GM12878 (cell line): ENCODE measurements around the gene CIRBP. TPM values are rescaled to one million over a fixed set of nuclear protein-coding genes. Genes with fewer than 3 reads are reported as not detected.

Experiments used
- ATAC-seq: fragments of 200-7000 bp; cut with Tn5 transposase; 3 replicates; pipeline ENCODE4 v1.9.1; 2020; ENCODE audit warnings: mild to moderate bottlenecking, moderate library complexity
- BruUV-seq: library from RNA; stranded (reverse); fragments of 400-500 nt; replicated peaks from 2 replicates; lab custom pipeline; 2021; lab: Mats Ljungman, UMichigan
- CTCF ChIA-PET: fragments of 300-600 bp; sonication (Branson Sonifier 250); formaldehyde crosslinking; extraction: SDS; loops from one replicate; lab custom pipeline; 2021; ENCODE audit warnings: inconsistent platforms; lab: Yijun Ruan, JAX
- POLR2A ChIA-PET: fragments of 350-600 bp; formaldehyde crosslinking; extraction: SDS; loops from one replicate; lab custom pipeline; 2021; ENCODE audit warnings: inconsistent platforms; lab: Charles Lee
- RAD21 ChIA-PET: fragments of 300-600 bp; sonication (Branson Sonifier 250); formaldehyde crosslinking; loops from one replicate; lab custom pipeline; 2023; ENCODE audit warnings: antibody characterized with exemption; ENCODE audit not compliant: unreplicated experiment; lab: Charles Lee
- SMC1A ChIA-PET: fragments of 300-600 bp; sonication (Branson Sonifier 250); formaldehyde crosslinking; loops from one replicate; lab custom pipeline; 2023; ENCODE audit not compliant: unreplicated experiment, uncharacterized antibody; lab: Charles Lee
- DNase-seq: peaks from one replicate; pipeline ENCODE4 v3.0.0-alpha.2; 2011; ENCODE audit warnings: low read depth, low spot score
- FAIRE-seq: peaks from 3 replicates; lab custom pipeline; 2011; peaks lifted over from hg19 to GRCh38; lab: Jason Lieb, UNC
- H2AFZ ChIP-seq: 2 replicates; pipeline ENCODE4 v1.6.0; 2011; ENCODE audit warnings: low read depth, low read length, control low read depth; ENCODE audit not compliant: control insufficient read depth
- H3K27ac ChIP-seq: 2 replicates; pipeline ENCODE4 v1.5.1; 2011; ENCODE audit warnings: control low read depth; ENCODE audit not compliant: control insufficient read depth, insufficient read depth
- H3K27me3 ChIP-seq, 2 experiments: replicated peaks in 1 of 2; 2 replicates each; pipeline versions ENCODE4 v1.6.0 to v1.6.1; 2011; ENCODE audit warnings: low read length in 1 of 2; ENCODE audit not compliant: control insufficient read depth in 2 of 2, insufficient read depth in 2 of 2
- H3K36me3 ChIP-seq, 2 experiments: 2 replicates each; pipeline ENCODE4 v1.5.1; 2011; ENCODE audit warnings: low read length in 1 of 2; ENCODE audit not compliant: control insufficient read depth in 2 of 2, insufficient read depth in 2 of 2
- H3K4me1 ChIP-seq: 2 replicates; pipeline ENCODE4 v1.6.1; 2011; ENCODE audit warnings: mild to moderate bottlenecking, low read length, moderate library complexity, mixed read lengths; ENCODE audit not compliant: control insufficient read depth, insufficient read depth
- H3K4me2 ChIP-seq: 2 replicates; pipeline ENCODE4 v1.6.0; 2011; ENCODE audit warnings: control low read depth; ENCODE audit not compliant: control insufficient read depth, insufficient read depth
- H3K4me3 ChIP-seq: fragments of 200-600 bp; sonication (generic); 2 replicates; pipeline ENCODE4 v1.5.1; 2016
- H3K79me2 ChIP-seq: 2 replicates; pipeline ENCODE4 v1.6.0; 2011; ENCODE audit warnings: low read length; ENCODE audit not compliant: control insufficient read depth, insufficient read depth
- H3K9ac ChIP-seq: 2 replicates; pipeline ENCODE4 v1.8.0; 2011; ENCODE audit warnings: low read length, control low read depth, mixed read lengths; ENCODE audit not compliant: control insufficient read depth, insufficient read depth
- H3K9me3 ChIP-seq: replicated peaks from 3 replicates; pipeline ENCODE4 v1.5.1; 2011; ENCODE audit warnings: mild to moderate bottlenecking, low read length; ENCODE audit not compliant: control insufficient read depth, insufficient read depth
- H4K20me1 ChIP-seq: 2 replicates; pipeline ENCODE4 v1.6.0; 2011; ENCODE audit not compliant: control insufficient read depth, insufficient read depth
- CBFB ChIP-seq: IDR thresholded peaks from 2 replicates; pipeline ENCODE4 v1.6.1; 2016; ENCODE audit warnings: antibody characterized with exemption, low read depth
- CEBPB ChIP-seq, 2 experiments: fragments of 150-350 bp in 1 of 2; IDR thresholded peaks; 2 replicates each; pipeline ENCODE4 v1.6.1; 2012 to 2014; ENCODE audit warnings: low read depth in 2 of 2, low read length in 2 of 2, borderline replicate concordance in 1 of 2, inconsistent platforms in 1 of 2
- CREB1 ChIP-seq: IDR thresholded peaks from 2 replicates; pipeline ENCODE4 v1.6.1; 2012; ENCODE audit warnings: low read depth, mild to moderate bottlenecking, inconsistent platforms
- DPF2 ChIP-seq: fragments of 450-650 bp; IDR thresholded peaks from 2 replicates; pipeline ENCODE4 v1.6.1; 2017; ENCODE audit warnings: mild to moderate bottlenecking
- EGR1 ChIP-seq, 2 experiments: IDR thresholded peaks; 1 replicate in 1 of 2; 2 replicates in 1 of 2; pipeline ENCODE4 v1.6.1; 2011 to 2012; ENCODE audit warnings: low read depth in 2 of 2, low read length in 2 of 2, borderline replicate concordance in 1 of 2, mild to moderate bottlenecking in 1 of 2, moderate library complexity in 1 of 2
- ESRRA ChIP-seq: IDR thresholded peaks from 2 replicates; pipeline ENCODE4 v1.6.1; 2012; ENCODE audit warnings: mild to moderate bottlenecking, low read length, improper control_type of control experiment
- HDGF ChIP-seq: fragments of 450-650 bp; IDR thresholded peaks from 2 replicates; pipeline ENCODE4 v1.6.1; 2016; ENCODE audit warnings: antibody characterized with exemption
- NBN ChIP-seq: fragments of 450-650 bp; IDR thresholded peaks from 2 replicates; pipeline ENCODE4 v1.6.1; 2016
- PAX5 ChIP-seq: IDR thresholded peaks from 2 replicates; pipeline ENCODE4 v1.6.1; 2011; ENCODE audit warnings: low read depth, low read length, borderline replicate concordance
- POLR2AphosphoS5 ChIP-seq: IDR thresholded peaks from 2 replicates; pipeline ENCODE4 v1.6.1; 2011; ENCODE audit warnings: mild to moderate bottlenecking, low read length, inconsistent platforms
- POU2F2 ChIP-seq: IDR thresholded peaks from 3 replicates; pipeline ENCODE4 v1.6.1; 2011; ENCODE audit warnings: low read depth, mild to moderate bottlenecking, low read length, borderline replicate concordance
- RAD21 ChIP-seq: IDR thresholded peaks from 2 replicates; pipeline ENCODE4 v1.6.1; 2011; ENCODE audit warnings: mild to moderate bottlenecking, low read depth, low read length, moderate library complexity; ENCODE audit not compliant: insufficient read depth
- RCOR1 ChIP-seq: conservative IDR thresholded peaks from 2 replicates; pipeline ENCODE4 v1.6.1; 2012; ENCODE audit warnings: low read depth, low read length, improper control_type of control experiment
- SREBF2 ChIP-seq: IDR thresholded peaks from 2 replicates; pipeline ENCODE4 v1.6.1; 2012; ENCODE audit warnings: mild to moderate bottlenecking, low read length
- STAT1 ChIP-seq: fragments of 450-650 bp; conservative IDR thresholded peaks from 2 replicates; pipeline ENCODE4 v1.6.1; 2014; ENCODE audit warnings: antibody characterized with exemption, mild to moderate bottlenecking
- SUPT20H ChIP-seq: IDR thresholded peaks from 2 replicates; pipeline ENCODE4 v1.6.1; 2011; ENCODE audit warnings: low read depth, mild to moderate bottlenecking, low read length, moderate library complexity, borderline replicate concordance; ENCODE audit not compliant: control insufficient read depth
- SUZ12 ChIP-seq: fragments of 200-600 bp; sonication (generic); IDR thresholded peaks from one replicate; pipeline ENCODE4 v1.6.1; 2018; ENCODE audit warnings: antibody characterized with exemption, mild to moderate bottlenecking; ENCODE audit not compliant: unreplicated experiment
- WGBS: methylation state at CpG from one replicate; pipeline ENCODE4 v1.1.6; 2016; ENCODE audit warnings: low lambda C conversion rate; ENCODE audit not compliant: insufficient replicate concordance, insufficient coverage; ENCODE audit errors: missing lambda C conversion rate; 5-methylcytosine and 5-hydroxymethylcytosine counted together
- in situ Hi-C: fragments of 300-500 bp; cut with MboI; formaldehyde crosslinking; loops from 9 replicates; pipeline ENCODE4 v1.14.3; 2018; ENCODE audit warnings: mixed read lengths
- intact Hi-C: fragments of 100-400 bp; cut with micrococcal nuclease; formaldehyde crosslinking; loops from one replicate; pipeline ENCODE4 v1.14.2; 2022; ENCODE audit not compliant: unreplicated experiment
- polyA plus RNA-seq, 11 experiments: library from polyadenylated mRNA; depleted of rRNA in 4 of 11; unstranded in 6 of 11; stranded (reverse) in 5 of 11; fragments of >200 nt; fragmentation: Nextera tagmentation in 4 of 11; fragmentation: Illumina TruSeq in 1 of 11; extraction: Ambion mirVana in 4 of 11; extraction: Trizol in 1 of 11; gene quantifications; 1 replicate in 1 of 11; 2 replicates in 10 of 11; pipeline versions ENCODE4 v1.2.1 to v1.2.3, GENCODE V29; 2011 to 2016; ENCODE audit warnings: inconsistent platforms in 2 of 11, missing spikeins in 2 of 11, low read depth in 1 of 11
- total RNA-seq, 4 experiments: library from RNA; depleted of rRNA in 3 of 4; stranded (reverse); fragments of >200 nt in 3 of 4; fragmentation: Illumina TruSeq in 1 of 4; extraction: Trizol in 1 of 4; gene quantifications; 2 replicates each; pipeline versions ENCODE4 v1.2.1 to v1.2.3, GENCODE V29; 2013 to 2021

CIRBP gene
- total and polyA plus RNA-seq, 10 of the 15 experiments (the other 5 are each of a cell fraction or from before 2014, with no cell fraction given) = 27.6 to 335 (median 229) TPM

DNA sequence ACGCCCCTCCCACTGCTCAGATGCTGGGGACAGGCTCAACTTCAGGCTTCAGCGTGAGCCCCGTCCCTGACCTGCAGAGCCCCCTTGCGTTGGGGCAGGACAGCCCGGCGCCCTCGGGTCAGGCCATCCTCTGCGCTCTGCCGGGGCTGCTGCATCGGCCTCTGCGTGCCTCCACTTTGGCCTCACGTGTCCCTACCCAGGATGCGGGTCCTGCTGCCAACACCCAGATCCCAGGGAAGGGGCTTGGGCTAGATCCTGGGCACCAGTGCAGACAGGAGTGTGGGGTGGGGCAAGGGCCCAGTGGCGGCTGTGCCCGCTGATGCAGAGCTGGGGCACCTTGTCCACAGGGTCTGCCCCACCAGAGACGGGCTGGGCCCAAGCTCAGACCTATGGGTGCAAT lies 44.3 kb upstream of the CIRBP start (continued):
- TF ChIP-seq RCOR1 = no peak

GRCh38 chr19:1225440-1226226 lies 43.5 kb upstream of the CIRBP start:
- Histone ChIP-seq H3K9ac (no peak overlapping the region), H2AFZ (no peak overlapping the region), H4K20me1 (no peaks in the 10 kb centered on the region), H3K9me3 (no peaks in the 10 kb centered on the region), H3K27me3 (no peaks in the 10 kb centered on the region), H3K4me1 (no peaks in the 10 kb centered on the region), H3K4me3 (no peak overlapping the region), H3K36me3 (peaks cover 3 to 17% of the 10 kb centered on the region in 2 experiments; a peak in 3 of 4 replicates), H3K4me2 (no peak overlapping the region), H3K27ac (no peak overlapping the region), H3K79me2 (no peaks in the 10 kb centered on the region)
- TF ChIP-seq ESRRA (no peak), PAX5 (no peak)
- SMC1A ChIA-PET = no interaction called here
- POLR2A ChIA-PET = no interaction called here
- in situ Hi-C loops = no loop called here
- DNase-seq = no peak
- BruUV-seq = no TSS peak
- no peak for FAIRE-seq
- intact Hi-C loops = no loop called here
- CTCF ChIA-PET = interaction anchor here (0.6 to 1.7 kb wide), 2 partner anchors 112 to 224 kb away, joined by 4 to 7 read pairs; no protein-coding TSS in a partner anchor
- ATAC-seq = no peak
- 80% methylated on average over 29 of the region's 29 CpGs for WGBS
- RAD21 ChIA-PET = no interaction called here

DNA sequence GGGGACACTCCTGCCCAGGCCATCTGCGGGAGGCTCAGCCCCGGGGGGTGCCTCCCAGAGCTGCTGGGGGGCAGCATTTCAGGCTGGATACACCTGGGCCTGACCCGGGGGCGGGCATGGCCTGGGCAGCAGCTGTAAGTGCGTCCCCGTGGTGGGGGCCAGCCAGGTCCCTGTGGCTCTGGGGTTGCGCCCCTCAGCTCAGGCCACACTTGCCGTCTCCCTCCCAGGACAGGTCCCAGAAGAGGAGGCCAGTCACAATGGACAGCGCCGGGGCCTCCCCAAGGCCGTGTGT lies 43.0 kb upstream of the CIRBP start:
- H2AFZ ChIP-seq = no peak overlapping the region
- H3K79me2 ChIP-seq = no peaks in the 10 kb centered on the region
- SMC1A ChIA-PET = no interaction called here
- FAIRE-seq = no peak
- H3K4me1 ChIP-seq = no peaks in the 10 kb centered on the region
- H3K4me3 ChIP-seq = no peak overlapping the region
- H3K9me3 ChIP-seq = no peaks in the 10 kb centered on the region
- in situ Hi-C loops (no loop called here), intact Hi-C loops (no loop called here)
- peaks cover 0 to 14% of the 10 kb centered on the region in 2 experiments; a peak in 2 of 4 replicates for H3K36me3 ChIP-seq
- no peaks in the 10 kb centered on the region for H3K27me3 ChIP-seq
- CTCF ChIA-PET = interaction anchor here (0.6 to 1.7 kb wide), 2 partner anchors 113 to 225 kb away, joined by 4 to 7 read pairs; no protein-coding TSS in a partner anchor
- POLR2A ChIA-PET = no interaction called here
- H3K4me2 ChIP-seq = no peak overlapping the region
- no peak for ATAC-seq
- H3K9ac ChIP-seq = no peak overlapping the region
- RAD21 ChIA-PET = no interaction called here
- no TSS peak for BruUV-seq
- WGBS = 97% methylated on average over 8 of the region's 11 CpGs
- no peak overlapping the region for H3K27ac ChIP-seq
- no peak for DNase-seq
- H4K20me1 ChIP-seq = no peaks in the 10 kb centered on the region
- TF ChIP-seq HDGF = no peak
- no peak for TF ChIP-seq POLR2AphosphoS5
- no peak for TF ChIP-seq EGR1 (IDR thresholded peaks at IDR 0.05; ENCODE audit: borderline replicate concordance in 1 of 2, low read depth in 2 of 2, low read length in 2 of 2)
- no peak for TF ChIP-seq POU2F2
- no peak for TF ChIP-seq SUZ12
- no peak for TF ChIP-seq NBN
- TF ChIP-seq SREBF2 = no peak
- TF ChIP-seq RAD21 = no peak
- no peak for TF ChIP-seq STAT1
- TF ChIP-seq SUPT20H = no peak
- TF ChIP-seq CEBPB (IDR thresholded peaks at IDR 0.05; ENCODE audit: borderline replicate concordance in 1 of 2, low read depth in 2 of 2, low read length in 2 of 2) = no peak
- no peak for TF ChIP-seq CREB1
- TF ChIP-seq DPF2 = no peak
- no peak for TF ChIP-seq CBFB
